Kidney (tissue), 14 donors: ENCODE measurements around the gene TOR3A. TPM values are rescaled to one million over a fixed set of nuclear protein-coding genes. Genes with fewer than 3 reads are reported as not detected.

Experiments used
- DNase-seq, 5 donors: peaks; one replicate each; pipeline ENCODE4 v3.0.0-alpha.2; 2013 to 2020
- FAIRE-seq: peaks from 2 replicates; lab custom pipeline; 2012; peaks lifted over from hg19 to GRCh38; lab: Jason Lieb, UNC
- H3K27ac ChIP-seq, 2 donors: one replicate each; pipeline ENCODE4 v1.7.0; 2013; ENCODE audit warnings: low read depth in 2 of 2, low read length in 2 of 2, inconsistent platforms in 1 of 2
- H3K27me3 ChIP-seq: one replicate; pipeline ENCODE4 v1.7.1; 2013; ENCODE audit warnings: low read length, inconsistent platforms; ENCODE audit not compliant: control insufficient read depth, insufficient read depth
- H3K36me3 ChIP-seq, 3 donors: one replicate each; pipeline versions ENCODE4 v1.7.0 to v1.7.1; 2013; ENCODE audit warnings: low read length in 3 of 3, control low read depth in 1 of 3, inconsistent platforms in 1 of 3; ENCODE audit not compliant: insufficient read depth in 3 of 3, control insufficient read depth in 2 of 3
- H3K4me1 ChIP-seq, 3 donors: one replicate each; pipeline versions ENCODE4 v1.7.0 to v1.7.1; 2013; ENCODE audit warnings: low read length in 3 of 3, inconsistent platforms in 1 of 3, low read depth in 1 of 3; ENCODE audit not compliant: control insufficient read depth in 2 of 3, insufficient read depth in 2 of 3
- H3K4me3 ChIP-seq, 3 donors: one replicate each; pipeline versions ENCODE4 v1.7.0 to v1.8.1; 2013; ENCODE audit warnings: low read length in 3 of 3, control low read depth in 1 of 3, inconsistent platforms in 1 of 3
- H3K9ac ChIP-seq, 3 donors: one replicate each; pipeline versions ENCODE4 v1.7.0 to v1.7.1; 2013; ENCODE audit warnings: low read length in 3 of 3, control low read depth in 1 of 3, inconsistent platforms in 1 of 3
- H3K9me3 ChIP-seq, 3 donors: one replicate each; pipeline versions ENCODE4 v1.7.0 to v1.7.1; 2013; ENCODE audit warnings: low read length in 3 of 3, control low read depth in 1 of 3, inconsistent platforms in 1 of 3; ENCODE audit not compliant: control insufficient read depth in 2 of 3, insufficient read depth in 1 of 3
- intact Hi-C: fragments of 100-400 bp; cut with DNase I; formaldehyde crosslinking; loops from one replicate; pipeline ENCODE4 v1.11.1; 2022
- polyA plus RNA-seq: library from polyadenylated mRNA; stranded (reverse); fragments of 350-450 nt; fragmentation: Illumina TruSeq; extraction: RNeasy Lipid Tissue Mini Kit (QIAGEN cat#74804); gene quantifications from one replicate; pipeline ENCODE4 v1.2.3, GENCODE V29; 2014; ENCODE audit warnings: low read depth, low replicate concordance; ENCODE audit not compliant: insufficient read depth
- total RNA-seq: library from RNA; stranded (reverse); fragmentation: NEBNext Ultra II Directional; extraction: Animal tissue kit (Norgen Biotek cat#: 25700); gene quantifications from one replicate; pipeline ENCODE4 v1.2.1, GENCODE V29; 2021
- TF ChIP-seq, protein P1 (sequence below): IDR thresholded peaks from 3 replicates; pipeline ENCODE4 v1.5.1; 2012; ENCODE audit warnings: mild to moderate bottlenecking, moderate library complexity, borderline replicate concordance; ENCODE audit not compliant: insufficient read depth; ENCODE audit errors: extremely low read depth
- donor health status: control.
- donor health status: control.
- donor health status: control.
- donor health status: control.
- donor health status: control.
- donor health status: DM: yes; HTN: yes; CAD: no.
- donor health status: Normal renal cell carcinoma (clear cell type).

The TOR3A gene
- total and polyA plus RNA-seq, 2 donors from 2014 or later = 23.1 to 33.1 TPM

DNA sequence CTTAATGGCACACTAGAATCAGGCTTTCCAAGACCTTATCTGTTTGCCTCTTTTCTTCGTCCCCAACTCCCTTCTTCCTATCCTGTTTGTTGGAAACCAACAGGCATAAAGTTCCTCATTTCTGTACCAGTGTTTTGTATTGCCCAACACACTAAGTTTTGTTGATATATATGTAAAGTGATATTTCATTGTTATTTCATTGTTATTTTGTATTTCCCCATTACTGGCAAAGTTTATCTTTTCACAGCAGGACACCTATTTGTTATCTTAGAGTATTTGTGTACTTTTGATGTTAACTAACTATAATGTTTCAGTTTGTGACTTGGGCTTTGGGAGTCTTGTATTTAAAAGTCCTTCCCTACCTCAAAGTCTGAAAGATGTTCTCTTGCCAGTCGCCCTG, 29.1 kb upstream of the TOR3A start:
- peaks cover 3 to 8% (median 3%) of the 10 kb centered on the region in 3 donors for H3K36me3 ChIP-seq
- H3K27me3 ChIP-seq = no peaks in the 10 kb centered on the region
- no peak overlapping the region for H3K4me3 ChIP-seq
- intact Hi-C loops = no loop called here
- TF ChIP-seq, protein P1, sequence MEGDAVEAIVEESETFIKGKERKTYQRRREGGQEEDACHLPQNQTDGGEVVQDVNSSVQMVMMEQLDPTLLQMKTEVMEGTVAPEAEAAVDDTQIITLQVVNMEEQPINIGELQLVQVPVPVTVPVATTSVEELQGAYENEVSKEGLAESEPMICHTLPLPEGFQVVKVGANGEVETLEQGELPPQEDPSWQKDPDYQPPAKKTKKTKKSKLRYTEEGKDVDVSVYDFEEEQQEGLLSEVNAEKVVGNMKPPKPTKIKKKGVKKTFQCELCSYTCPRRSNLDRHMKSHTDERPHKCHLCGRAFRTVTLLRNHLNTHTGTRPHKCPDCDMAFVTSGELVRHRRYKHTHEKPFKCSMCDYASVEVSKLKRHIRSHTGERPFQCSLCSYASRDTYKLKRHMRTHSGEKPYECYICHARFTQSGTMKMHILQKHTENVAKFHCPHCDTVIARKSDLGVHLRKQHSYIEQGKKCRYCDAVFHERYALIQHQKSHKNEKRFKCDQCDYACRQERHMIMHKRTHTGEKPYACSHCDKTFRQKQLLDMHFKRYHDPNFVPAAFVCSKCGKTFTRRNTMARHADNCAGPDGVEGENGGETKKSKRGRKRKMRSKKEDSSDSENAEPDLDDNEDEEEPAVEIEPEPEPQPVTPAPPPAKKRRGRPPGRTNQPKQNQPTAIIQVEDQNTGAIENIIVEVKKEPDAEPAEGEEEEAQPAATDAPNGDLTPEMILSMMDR = no peak
- H3K27ac ChIP-seq = no peak overlapping the region
- no peaks in the 10 kb centered on the region for H3K4me1 ChIP-seq
- no peak for FAIRE-seq
- no peak for DNase-seq
- no peak overlapping the region for H3K9ac ChIP-seq
- peaks cover 0 to 4% (median 0%) of the 10 kb centered on the region in 3 donors for H3K9me3 ChIP-seq

DNA sequence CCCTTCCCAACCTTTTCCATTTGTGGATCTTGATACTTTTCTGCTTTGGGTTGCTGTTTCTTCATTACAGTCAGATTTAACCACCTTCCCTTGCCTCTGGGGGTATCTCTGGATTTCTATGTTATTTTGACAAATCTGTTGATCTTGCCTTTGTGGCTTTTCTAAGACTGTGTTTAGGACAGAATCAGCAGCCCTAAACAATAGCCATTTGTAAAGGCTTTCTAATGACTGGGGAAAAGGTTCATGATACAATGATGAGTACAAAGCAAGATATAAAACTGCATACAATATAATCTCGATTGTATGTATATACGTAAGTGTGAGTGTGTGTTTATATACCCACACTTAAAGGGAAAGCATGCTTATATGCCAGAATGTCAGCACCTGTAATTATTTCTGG, 28.4 kb upstream of the TOR3A start:
- FAIRE-seq (no peak), DNase-seq (no peak)
- TF ChIP-seq, protein P1 = no peak
- H3K27me3 ChIP-seq = no peaks in the 10 kb centered on the region
- no peak overlapping the region for H3K4me3 ChIP-seq
- H3K36me3 ChIP-seq = peaks cover 3 to 8% (median 3%) of the 10 kb centered on the region in 3 donors
- intact Hi-C loops = no loop called here
- no peak overlapping the region for H3K27ac ChIP-seq
- no peak overlapping the region for H3K9ac ChIP-seq
- no peaks in the 10 kb centered on the region for H3K4me1 ChIP-seq
- H3K9me3 ChIP-seq = peaks cover 0 to 4% (median 0%) of the 10 kb centered on the region in 3 donors

DNA sequence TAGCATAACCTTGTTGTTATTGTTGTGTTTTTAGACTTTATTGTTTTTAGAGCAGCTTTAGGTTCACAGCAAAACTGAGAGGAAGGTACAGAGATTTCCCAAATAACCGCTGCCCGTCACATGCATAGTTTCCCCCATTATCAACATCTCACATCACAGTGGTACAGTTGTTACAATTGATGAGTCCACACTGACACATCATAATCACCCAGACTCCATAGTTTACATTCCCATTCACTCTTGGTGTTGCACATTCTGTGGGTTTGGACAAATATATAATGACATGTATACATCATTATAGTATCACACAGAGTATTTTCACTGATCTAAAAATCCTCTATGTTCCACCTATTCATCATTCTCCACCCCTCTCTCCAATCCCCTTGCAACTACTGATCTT, 25.9 kb upstream of the TOR3A start:
- Histone ChIP-seq H3K4me1 (no peaks in the 10 kb centered on the region), H3K27me3 (no peaks in the 10 kb centered on the region), H3K27ac (no peak overlapping the region), H3K9me3 (peaks cover 0 to 4% (median 0%) of the 10 kb centered on the region in 3 donors), H3K4me3 (no peak overlapping the region), H3K9ac (no peak overlapping the region), H3K36me3 (peaks cover 3 to 8% (median 5%) of the 10 kb centered on the region in 3 donors)
- TF ChIP-seq, protein P1 = no peak
- intact Hi-C loops = no loop called here
- no peak for DNase-seq
- no peak for FAIRE-seq
